GM06990 (cell line): Measurements from ENCODE around the gene ZNF557.

Experiments used
- DNase-seq: peaks from one replicate; pipeline ENCODE4 v3.0.0-alpha.2; 2011; ENCODE audit not compliant: insufficient read length; ENCODE audit errors: extremely low read depth
- H3K27me3 ChIP-seq: replicated peaks from 2 replicates; pipeline ENCODE4 v1.6.0; 2011; ENCODE audit warnings: low read length; ENCODE audit not compliant: control insufficient read depth, insufficient read depth
- H3K36me3 ChIP-seq: 2 replicates; pipeline ENCODE4 v1.5.1; 2011; ENCODE audit warnings: low read length; ENCODE audit not compliant: control insufficient read depth, insufficient read depth
- H3K4me3 ChIP-seq: replicated peaks from 2 replicates; pipeline ENCODE4 v1.5.1; 2011; ENCODE audit warnings: low read depth, mild to moderate bottlenecking, control low read depth, low read length
- CTCF ChIP-seq: IDR thresholded peaks from 2 replicates; pipeline ENCODE4 v1.5.1; 2011; ENCODE audit warnings: low read length, control low read depth, mild to moderate bottlenecking, inconsistent platforms; ENCODE audit not compliant: insufficient read depth, poor library complexity, severe bottlenecking

The ZNF557 gene

DNA sequence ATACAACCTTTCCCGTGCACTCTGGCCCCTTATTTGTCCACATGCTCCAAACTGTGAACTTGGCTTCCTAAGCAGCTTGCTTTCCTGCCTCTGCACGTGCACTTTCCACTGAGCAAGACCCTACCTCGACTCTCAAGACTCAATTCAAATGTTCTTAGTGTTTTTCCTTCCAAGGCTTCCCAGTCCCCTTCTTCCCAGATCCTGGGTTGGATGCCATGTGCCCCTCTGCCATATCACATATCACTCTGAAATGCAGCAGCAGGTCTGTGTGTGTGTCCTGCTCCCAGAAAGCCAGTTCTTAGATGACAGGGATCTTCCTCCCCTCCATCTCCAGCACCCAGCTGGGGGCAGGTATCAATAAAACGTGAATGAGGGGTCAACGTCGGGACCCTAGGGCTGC is 3.0 kb downstream of the ZNF557 start:
- TF ChIP-seq CTCF, result no peak
- no peak overlapping the region for H3K4me3 ChIP-seq
- no peaks in the 10 kb centered on the region for H3K27me3 ChIP-seq
- no peak for DNase-seq
- H3K36me3 ChIP-seq, result peaks cover 35% of the 10 kb centered on the region

GRCh38 chr19:7074705-7075282 is 5.3 kb downstream of the ZNF557 start:
- Histone ChIP-seq H3K36me3 (peaks cover 40% of the 10 kb centered on the region), H3K4me3 (no peak overlapping the region), H3K27me3 (no peaks in the 10 kb centered on the region)
- no peak for DNase-seq
- no peak for TF ChIP-seq CTCF

- TF ChIP-seq CTCF, result no peak
- Histone ChIP-seq H3K27me3 (no peaks in the 10 kb centered on the region), H3K36me3 (peaks cover 52% of the 10 kb centered on the region), H3K4me3 (no peak overlapping the region)
- no peak for DNase-seq
These were observed 6.6 kb downstream of the ZNF557 start for GRCh38 chr19:7076151-7076550.

DNA sequence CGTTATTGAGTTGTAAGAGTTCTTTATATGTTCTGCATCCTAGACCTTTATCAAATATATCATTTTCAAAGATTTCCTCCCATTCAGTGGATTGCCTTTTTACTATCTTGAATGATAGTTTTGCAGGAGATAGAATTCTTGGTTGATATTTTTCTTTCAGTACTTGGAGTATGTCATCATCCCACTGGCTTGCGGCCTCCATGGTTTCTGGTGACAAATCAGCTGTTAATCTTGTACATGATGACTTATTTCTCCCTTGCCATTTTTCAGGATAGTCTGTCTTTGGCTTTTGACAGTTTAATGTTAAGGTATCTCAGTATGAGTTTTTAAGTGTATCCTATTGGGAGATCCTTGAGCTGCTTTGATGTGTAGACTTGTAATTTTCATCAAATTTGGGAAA is 8.5 kb downstream of the ZNF557 start:
- Histone ChIP-seq H3K27me3 (no peaks in the 10 kb centered on the region), H3K4me3 (no peak overlapping the region), H3K36me3 (peaks cover 59% of the 10 kb centered on the region)
- TF ChIP-seq CTCF, result no peak
- no peak for DNase-seq

- Histone ChIP-seq H3K36me3 (peaks cover 41% of the 10 kb centered on the region), H3K4me3 (no peak overlapping the region), H3K27me3 (no peaks in the 10 kb centered on the region)
- DNase-seq, result no peak
- TF ChIP-seq CTCF, result no peak
These were observed 13.8 kb downstream of the ZNF557 start for GRCh38 chr19:7083076-7083956.
